HepG2 (cell line): ENCODE measurements around the gene INO80B. TPM values are rescaled to one million over a fixed set of nuclear protein-coding genes. Genes with fewer than 3 reads are reported as not detected.

ENCODE experiments used
- ATF7 ChIP-seq, 2 experiments: fragments of 450-650 bp in 1 of 2; sonication (generic) in 1 of 2; formaldehyde crosslinking in 1 of 2; IDR thresholded peaks; 2 replicates each; pipeline versions ENCODE4 v1.4.0 to v1.6.1; 2016 to 2020; ENCODE audit warnings: antibody characterized with exemption in 1 of 2, mild to moderate bottlenecking in 1 of 2, missing genetic modification reagents in 1 of 2
- FOXK1 ChIP-seq: sonication (generic); formaldehyde crosslinking; IDR thresholded peaks from 2 replicates; pipeline ENCODE4 v1.4.0; 2020; ENCODE audit warnings: low read depth, missing genetic modification reagents, borderline replicate concordance
- MBD4 ChIP-seq: IDR thresholded peaks from 2 replicates; pipeline ENCODE4 v1.6.1; 2012; ENCODE audit warnings: low read length, inconsistent platforms, borderline replicate concordance
- ZBTB1 ChIP-seq: sonication (generic); formaldehyde crosslinking; IDR thresholded peaks from 2 replicates; pipeline ENCODE4 v1.4.0; 2020; ENCODE audit warnings: missing genetic modification reagents, borderline replicate concordance
- ZNF30 ChIP-seq: sonication (generic); formaldehyde crosslinking; IDR thresholded peaks from 2 replicates; pipeline ENCODE4 v1.5.0; 2020; ENCODE audit warnings: mild to moderate bottlenecking, missing genetic modification reagents
- ZNF749 ChIP-seq: sonication (generic); formaldehyde crosslinking; IDR thresholded peaks from 2 replicates; pipeline ENCODE4 v1.8.0; 2022; ENCODE audit warnings: mild to moderate bottlenecking, missing genetic modification reagents, moderate library complexity, borderline replicate concordance
- ZNF766 ChIP-seq: sonication (generic); formaldehyde crosslinking; IDR thresholded peaks from 2 replicates; pipeline ENCODE4 v1.5.0; 2020; ENCODE audit warnings: missing genetic modification reagents, borderline replicate concordance
- ZNF841 ChIP-seq: sonication (generic); formaldehyde crosslinking; IDR thresholded peaks from 2 replicates; pipeline ENCODE4 v1.8.1; 2023; ENCODE audit warnings: missing genetic modification reagents, borderline replicate concordance
- polyA plus RNA-seq, 8 experiments: library from polyadenylated mRNA; depleted of rRNA in 3 of 8; stranded (reverse) in 7 of 8; unstranded in 1 of 8; fragments of >200 nt; fragmentation: Illumina TruSeq in 4 of 8; extraction: Trizol in 4 of 8; gene quantifications; 2 replicates each; pipeline versions ENCODE4 v1.2.1 to v1.2.3, GENCODE V29; 2011 to 2016; ENCODE audit warnings: low read depth in 4 of 8, missing spikeins in 1 of 8, mixed read lengths in 1 of 8; ENCODE audit not compliant: insufficient read depth in 1 of 8
- total RNA-seq, 5 experiments: library from RNA; depleted of rRNA; stranded (reverse); fragments of >200 nt; fragmentation: Illumina TruSeq; extraction: Trizol; gene quantifications; 2 replicates each; pipeline ENCODE4 v1.2.3, GENCODE V29; 2016; ENCODE audit warnings: low read depth in 1 of 5
- TF ChIP-seq, protein P1 (sequence below), 2 experiments: fragments of 450-650 bp in 1 of 2; sonication (generic) in 1 of 2; formaldehyde crosslinking in 1 of 2; IDR thresholded peaks; 2 replicates each; pipeline versions ENCODE4 v1.6.1 to v1.8.0; 2016 to 2022; ENCODE audit warnings: antibody characterized with exemption in 1 of 2, mild to moderate bottlenecking in 1 of 2, missing genetic modification reagents in 1 of 2
- TF ChIP-seq, protein P2 (sequence below): sonication (generic); formaldehyde crosslinking; IDR thresholded peaks from 2 replicates; pipeline ENCODE4 v1.8.0; 2023; ENCODE audit warnings: mild to moderate bottlenecking, missing genetic modification reagents
- TF ChIP-seq, protein P3 (sequence below): sonication (generic); formaldehyde crosslinking; IDR thresholded peaks from 2 replicates; pipeline ENCODE4 v1.4.0; 2020; ENCODE audit warnings: missing genetic modification reagents, borderline replicate concordance
- TF ChIP-seq, protein P4 (sequence below): sonication (generic); formaldehyde crosslinking; IDR thresholded peaks from 2 replicates; pipeline ENCODE4 v1.4.0; 2020; ENCODE audit warnings: mild to moderate bottlenecking, low read depth, missing genetic modification reagents

The INO80B gene
- total and polyA plus RNA-seq, 2 of the 13 experiments (the other 11 are each of a cell fraction or from before 2014, with no cell fraction given) = 6.2 to 14.5 TPM

DNA sequence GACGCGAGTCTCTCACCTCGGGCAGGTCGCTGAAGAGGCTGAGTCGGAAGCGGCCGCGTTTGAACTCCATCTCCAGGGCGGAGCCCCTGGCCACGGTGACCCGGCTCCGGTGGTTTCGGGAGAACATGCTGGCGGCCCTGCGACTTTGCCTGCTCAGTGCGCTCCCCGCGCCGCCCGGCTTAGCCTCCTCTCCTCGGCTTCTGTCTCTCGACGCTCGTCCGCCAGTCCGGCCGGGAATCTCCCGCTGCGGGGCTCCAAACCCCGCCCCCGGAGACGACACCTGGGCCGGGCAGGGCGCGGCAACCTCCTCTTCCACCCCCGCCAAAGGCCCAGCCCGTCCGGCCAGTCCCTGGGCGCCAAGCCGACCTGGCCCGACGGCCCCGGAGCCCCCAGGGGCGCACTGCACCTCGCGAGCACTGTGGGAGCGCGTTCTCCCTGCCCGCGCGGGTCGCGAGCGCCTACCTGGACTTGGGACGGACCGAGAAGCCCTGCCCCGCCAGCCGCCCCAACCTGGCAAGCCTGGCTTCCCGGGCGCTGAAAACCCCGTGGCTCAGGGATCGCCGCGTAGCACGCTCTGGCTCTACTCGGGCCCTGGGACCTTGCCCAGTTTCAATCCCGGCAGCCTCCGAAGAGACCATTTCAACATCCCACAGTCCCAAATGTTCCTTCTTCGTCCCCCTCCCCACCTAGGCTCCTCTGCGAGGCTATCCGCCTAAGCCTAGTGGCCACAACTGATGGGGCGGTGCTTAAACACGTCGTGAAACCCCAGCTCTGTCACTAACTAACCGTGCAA, 13.0 kb upstream of the INO80B start, which contains the start of gene RTKN (continued):
- TF ChIP-seq, protein P1, sequence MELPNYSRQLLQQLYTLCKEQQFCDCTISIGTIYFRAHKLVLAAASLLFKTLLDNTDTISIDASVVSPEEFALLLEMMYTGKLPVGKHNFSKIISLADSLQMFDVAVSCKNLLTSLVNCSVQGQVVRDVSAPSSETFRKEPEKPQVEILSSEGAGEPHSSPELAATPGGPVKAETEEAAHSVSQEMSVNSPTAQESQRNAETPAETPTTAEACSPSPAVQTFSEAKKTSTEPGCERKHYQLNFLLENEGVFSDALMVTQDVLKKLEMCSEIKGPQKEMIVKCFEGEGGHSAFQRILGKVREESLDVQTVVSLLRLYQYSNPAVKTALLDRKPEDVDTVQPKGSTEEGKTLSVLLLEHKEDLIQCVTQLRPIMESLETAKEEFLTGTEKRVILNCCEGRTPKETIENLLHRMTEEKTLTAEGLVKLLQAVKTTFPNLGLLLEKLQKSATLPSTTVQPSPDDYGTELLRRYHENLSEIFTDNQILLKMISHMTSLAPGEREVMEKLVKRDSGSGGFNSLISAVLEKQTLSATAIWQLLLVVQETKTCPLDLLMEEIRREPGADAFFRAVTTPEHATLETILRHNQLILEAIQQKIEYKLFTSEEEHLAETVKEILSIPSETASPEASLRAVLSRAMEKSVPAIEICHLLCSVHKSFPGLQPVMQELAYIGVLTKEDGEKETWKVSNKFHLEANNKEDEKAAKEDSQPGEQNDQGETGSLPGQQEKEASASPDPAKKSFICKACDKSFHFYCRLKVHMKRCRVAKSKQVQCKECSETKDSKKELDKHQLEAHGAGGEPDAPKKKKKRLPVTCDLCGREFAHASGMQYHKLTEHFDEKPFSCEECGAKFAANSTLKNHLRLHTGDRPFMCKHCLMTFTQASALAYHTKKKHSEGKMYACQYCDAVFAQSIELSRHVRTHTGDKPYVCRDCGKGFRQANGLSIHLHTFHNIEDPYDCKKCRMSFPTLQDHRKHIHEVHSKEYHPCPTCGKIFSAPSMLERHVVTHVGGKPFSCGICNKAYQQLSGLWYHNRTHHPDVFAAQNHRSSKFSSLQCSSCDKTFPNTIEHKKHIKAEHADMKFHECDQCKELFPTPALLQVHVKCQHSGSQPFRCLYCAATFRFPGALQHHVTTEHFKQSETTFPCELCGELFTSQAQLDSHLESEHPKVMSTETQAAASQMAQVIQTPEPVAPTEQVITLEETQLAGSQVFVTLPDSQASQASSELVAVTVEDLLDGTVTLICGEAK (IDR thresholded peaks at IDR 0.05) = no peak
- TF ChIP-seq, protein P1 (CRISPR knock-in tag; IDR thresholded peaks at IDR 0.05) = no peak
- TF ChIP-seq, protein P2, sequence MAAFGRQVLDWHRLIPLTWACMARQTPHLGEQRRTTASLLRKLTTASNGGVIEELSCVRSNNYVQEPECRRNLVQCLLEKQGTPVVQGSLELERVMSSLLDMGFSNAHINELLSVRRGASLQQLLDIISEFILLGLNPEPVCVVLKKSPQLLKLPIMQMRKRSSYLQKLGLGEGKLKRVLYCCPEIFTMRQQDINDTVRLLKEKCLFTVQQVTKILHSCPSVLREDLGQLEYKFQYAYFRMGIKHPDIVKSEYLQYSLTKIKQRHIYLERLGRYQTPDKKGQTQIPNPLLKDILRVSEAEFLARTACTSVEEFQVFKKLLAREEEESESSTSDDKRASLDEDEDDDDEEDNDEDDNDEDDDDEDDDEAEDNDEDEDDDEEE (CRISPR knock-in tag) = no peak; the same call in 1 of the 2 replicates
- TF ChIP-seq, protein P3, sequence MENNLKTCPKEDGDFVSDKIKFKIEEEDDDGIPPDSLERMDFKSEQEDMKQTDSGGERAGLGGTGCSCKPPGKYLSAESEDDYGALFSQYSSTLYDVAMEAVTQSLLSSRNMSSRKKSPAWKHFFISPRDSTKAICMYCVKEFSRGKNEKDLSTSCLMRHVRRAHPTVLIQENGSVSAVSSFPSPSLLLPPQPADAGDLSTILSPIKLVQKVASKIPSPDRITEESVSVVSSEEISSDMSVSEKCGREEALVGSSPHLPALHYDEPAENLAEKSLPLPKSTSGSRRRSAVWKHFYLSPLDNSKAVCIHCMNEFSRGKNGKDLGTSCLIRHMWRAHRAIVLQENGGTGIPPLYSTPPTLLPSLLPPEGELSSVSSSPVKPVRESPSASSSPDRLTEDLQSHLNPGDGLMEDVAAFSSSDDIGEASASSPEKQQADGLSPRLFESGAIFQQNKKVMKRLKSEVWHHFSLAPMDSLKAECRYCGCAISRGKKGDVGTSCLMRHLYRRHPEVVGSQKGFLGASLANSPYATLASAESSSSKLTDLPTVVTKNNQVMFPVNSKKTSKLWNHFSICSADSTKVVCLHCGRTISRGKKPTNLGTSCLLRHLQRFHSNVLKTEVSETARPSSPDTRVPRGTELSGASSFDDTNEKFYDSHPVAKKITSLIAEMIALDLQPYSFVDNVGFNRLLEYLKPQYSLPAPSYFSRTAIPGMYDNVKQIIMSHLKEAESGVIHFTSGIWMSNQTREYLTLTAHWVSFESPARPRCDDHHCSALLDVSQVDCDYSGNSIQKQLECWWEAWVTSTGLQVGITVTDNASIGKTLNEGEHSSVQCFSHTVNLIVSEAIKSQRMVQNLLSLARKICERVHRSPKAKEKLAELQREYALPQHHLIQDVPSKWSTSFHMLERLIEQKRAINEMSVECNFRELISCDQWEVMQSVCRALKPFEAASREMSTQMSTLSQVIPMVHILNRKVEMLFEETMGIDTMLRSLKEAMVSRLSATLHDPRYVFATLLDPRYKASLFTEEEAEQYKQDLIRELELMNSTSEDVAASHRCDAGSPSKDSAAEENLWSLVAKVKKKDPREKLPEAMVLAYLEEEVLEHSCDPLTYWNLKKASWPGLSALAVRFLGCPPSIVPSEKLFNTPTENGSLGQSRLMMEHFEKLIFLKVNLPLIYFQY = peak; percentile 64
- TF ChIP-seq ZBTB1 (CRISPR knock-in tag) = no peak
- no peak for TF ChIP-seq ATF7 (IDR thresholded peaks at IDR 0.05)
- no peak; the same call in 1 of the 2 replicates for TF ChIP-seq ATF7 (CRISPR knock-in tag; IDR thresholded peaks at IDR 0.05)
- TF ChIP-seq, protein P4, sequence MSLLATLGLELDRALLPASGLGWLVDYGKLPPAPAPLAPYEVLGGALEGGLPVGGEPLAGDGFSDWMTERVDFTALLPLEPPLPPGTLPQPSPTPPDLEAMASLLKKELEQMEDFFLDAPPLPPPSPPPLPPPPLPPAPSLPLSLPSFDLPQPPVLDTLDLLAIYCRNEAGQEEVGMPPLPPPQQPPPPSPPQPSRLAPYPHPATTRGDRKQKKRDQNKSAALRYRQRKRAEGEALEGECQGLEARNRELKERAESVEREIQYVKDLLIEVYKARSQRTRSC (CRISPR knock-in tag) = no peak
- peak; percentile 26 for TF ChIP-seq ZNF766 (CRISPR knock-in tag)
- no peak for TF ChIP-seq ZNF841 (CRISPR knock-in tag)
- peak; percentile 43; the same call in 1 of the 2 replicates for TF ChIP-seq FOXK1 (CRISPR knock-in tag)
- peak; percentile 65; the same call in 1 of the 2 replicates for TF ChIP-seq ZNF30 (CRISPR knock-in tag)
- TF ChIP-seq MBD4 = no peak
- peak; percentile 88 for TF ChIP-seq ZNF749
